WTC11 (cell line): ENCODE results near the gene GLRX2. TPM values are rescaled to one million over a fixed set of nuclear protein-coding genes. Genes with fewer than 3 reads are reported as not detected.

ENCODE experiments used
- ATAC-seq: fragments of 200-7000 bp; cut with Tn5 transposase; 2 replicates; pipeline ENCODE4 v1.10.0; 2021; ENCODE audit warnings: mild to moderate bottlenecking, moderate library complexity
- CTCF ChIA-PET: fragments of 300-600 bp; sonication (Branson Sonifier 250); formaldehyde crosslinking; loops from one replicate; lab custom pipeline; 2021; ENCODE audit warnings: antibody characterized with exemption; lab: Charles Lee
- POLR2A ChIA-PET: fragments of 350-600 bp; sonication (Branson Sonifier 250); formaldehyde crosslinking; loops from one replicate; lab custom pipeline; 2021; ENCODE audit warnings: antibody characterized with exemption; lab: Charles Lee
- DNase-seq: peaks from one replicate; pipeline ENCODE4 v3.0.0; 2021; ENCODE audit warnings: low spot score
- H3K27ac Mint-ChIP-seq: 2 replicates; pipeline ENCODE4 v1.8.0; 2021; ENCODE audit warnings: mixed read lengths
- H3K27me3 Mint-ChIP-seq: 2 replicates; pipeline ENCODE4 v1.8.0; 2021; ENCODE audit warnings: low read depth, mild to moderate bottlenecking, moderate library complexity, mixed read lengths
- H3K36me3 Mint-ChIP-seq: 2 replicates; pipeline ENCODE4 v1.8.0; 2021; ENCODE audit warnings: mixed read lengths
- H3K4me1 Mint-ChIP-seq: 2 replicates; pipeline ENCODE4 v1.8.0; 2022; ENCODE audit warnings: mixed read lengths
- H3K4me3 Mint-ChIP-seq: 2 replicates; pipeline ENCODE4 v1.8.0; 2021; ENCODE audit warnings: mild to moderate bottlenecking, moderate library complexity, mixed read lengths
- H3K9me3 Mint-ChIP-seq: 2 replicates; pipeline ENCODE4 v1.8.0; 2021; ENCODE audit warnings: mixed read lengths
- EMX1 ChIP-seq: fragments of 250-450 bp; sonication (Bioruptor Pico); IDR thresholded peaks from 2 replicates; pipeline ENCODE4 v1.8.0; 2021; ENCODE audit warnings: mild to moderate bottlenecking
- ERG ChIP-seq: fragments of 250-450 bp; sonication (Bioruptor Pico); IDR thresholded peaks from 2 replicates; pipeline ENCODE4 v1.8.0; 2021; ENCODE audit warnings: mild to moderate bottlenecking
- GRHL2 ChIP-seq: fragments of 250-450 bp; sonication (Bioruptor Pico); IDR thresholded peaks from 2 replicates; pipeline ENCODE4 v1.8.0; 2022; ENCODE audit warnings: mild to moderate bottlenecking, moderate library complexity; ENCODE audit not compliant: insufficient replicate concordance, severe bottlenecking
- HMGXB4 ChIP-seq: sonication (generic); formaldehyde crosslinking; IDR thresholded peaks from 2 replicates; pipeline ENCODE4 v1.8.1; 2023; ENCODE audit warnings: mild to moderate bottlenecking, moderate library complexity, missing genetic modification reagents
- IRF2 ChIP-seq: sonication (generic); formaldehyde crosslinking; IDR thresholded peaks from 2 replicates; pipeline ENCODE4 v1.8.0; 2022; ENCODE audit warnings: low read depth, missing genetic modification reagents, borderline replicate concordance
- KAT7 ChIP-seq: sonication (generic); formaldehyde crosslinking; IDR thresholded peaks from 2 replicates; pipeline ENCODE4 v1.8.1; 2023; ENCODE audit warnings: missing genetic modification reagents, mild to moderate bottlenecking, borderline replicate concordance
- RORB ChIP-seq: fragments of 250-450 bp; sonication (Bioruptor Pico); IDR thresholded peaks from 2 replicates; pipeline ENCODE4 v1.9.0; 2021; ENCODE audit warnings: mild to moderate bottlenecking
- TEAD1 ChIP-seq: sonication (generic); formaldehyde crosslinking; IDR thresholded peaks from 2 replicates; pipeline ENCODE4 v1.8.0; 2022; ENCODE audit warnings: mild to moderate bottlenecking, missing genetic modification reagents
- USF2 ChIP-seq: sonication (generic); formaldehyde crosslinking; IDR thresholded peaks from 2 replicates; pipeline ENCODE4 v1.8.1; 2023; ENCODE audit warnings: mild to moderate bottlenecking, missing genetic modification reagents, moderate library complexity
- ZNF263 ChIP-seq: sonication (generic); formaldehyde crosslinking; IDR thresholded peaks from 2 replicates; pipeline ENCODE4 v1.8.1; 2022; ENCODE audit warnings: low read depth, mild to moderate bottlenecking, moderate library complexity, missing genetic modification reagents
- ZNF317 ChIP-seq: sonication (generic); formaldehyde crosslinking; IDR thresholded peaks from 2 replicates; pipeline ENCODE4 v1.8.1; 2023; ENCODE audit warnings: low read depth, mild to moderate bottlenecking, moderate library complexity, missing genetic modification reagents, borderline replicate concordance
- ZNF425 ChIP-seq: fragments of 250-450 bp; sonication (Bioruptor Pico); conservative IDR thresholded peaks from 2 replicates; pipeline ENCODE4 v1.9.0; 2021; ENCODE audit warnings: mild to moderate bottlenecking
- ZNF671 ChIP-seq: fragments of 250-450 bp; sonication (Bioruptor Pico); IDR thresholded peaks from 2 replicates; pipeline ENCODE4 v1.8.0; 2021; ENCODE audit warnings: mild to moderate bottlenecking
- total RNA-seq: library from RNA; stranded (reverse); gene quantifications from 3 replicates; pipeline ENCODE4 v1.2.3, GENCODE V29; 2021
- TF ChIP-seq, protein P1 (sequence below): sonication (generic); formaldehyde crosslinking; IDR thresholded peaks from 2 replicates; pipeline ENCODE4 v1.8.1; 2023; ENCODE audit warnings: mild to moderate bottlenecking, missing genetic modification reagents, moderate library complexity
- TF ChIP-seq, protein P2 (sequence below): sonication (generic); formaldehyde crosslinking; conservative IDR thresholded peaks from 2 replicates; pipeline ENCODE4 v1.8.1; 2023; ENCODE audit warnings: mild to moderate bottlenecking, low read depth, missing genetic modification reagents, moderate library complexity
- TF ChIP-seq, protein P3 (sequence below): sonication (generic); formaldehyde crosslinking; IDR thresholded peaks from 2 replicates; pipeline ENCODE4 v1.8.0; 2022; ENCODE audit warnings: mild to moderate bottlenecking, missing genetic modification reagents

Gene GLRX2
- total RNA-seq, 1 experiment from 2014 or later = 8.4 TPM

- CTCF ChIA-PET = no interaction called here
- POLR2A ChIA-PET = interaction anchor here (0.5 kb wide), 1 partner anchor 13 kb away, joined by 7 read pairs; no protein-coding TSS in a partner anchor
Measured at GRCh38 chr1:193066606-193067005, 38.6 kb downstream of the GLRX2 start.

More at GRCh38 chr1:193066606-193067005, 38.6 kb downstream of the GLRX2 start:
- Mint-ChIP-seq H3K4me1 (peaks cover 22% of the 10 kb centered on the region), H3K27me3 (no peaks in the 10 kb centered on the region), H3K36me3 (peaks cover 5% of the 10 kb centered on the region; the same call in 1 of the 2 replicates), H3K4me3 (no peak overlapping the region), H3K9me3 (0 out of 2 replicates have a peak, but pooled peaks cover 3% of the 10 kb centered on the region), H3K27ac (peak overlapping the region; percentile 22; the same call in 1 of the 2 replicates)
- TF ChIP-seq KAT7 (CRISPR knock-in tag) (no peak), HMGXB4 (no peak), RORB (no peak), GRHL2 (CRISPR knock-in tag) (no peak), USF2 (CRISPR knock-in tag) (no peak), EMX1 (no peak), ZNF317 (CRISPR knock-in tag) (no peak), ERG (CRISPR knock-in tag) (no peak), TEAD1 (no peak), IRF2 (no peak), ZNF671 (CRISPR knock-in tag) (no peak), ZNF425 (CRISPR knock-in tag) (no peak), ZNF263 (no peak)
- TF ChIP-seq, protein P1, sequence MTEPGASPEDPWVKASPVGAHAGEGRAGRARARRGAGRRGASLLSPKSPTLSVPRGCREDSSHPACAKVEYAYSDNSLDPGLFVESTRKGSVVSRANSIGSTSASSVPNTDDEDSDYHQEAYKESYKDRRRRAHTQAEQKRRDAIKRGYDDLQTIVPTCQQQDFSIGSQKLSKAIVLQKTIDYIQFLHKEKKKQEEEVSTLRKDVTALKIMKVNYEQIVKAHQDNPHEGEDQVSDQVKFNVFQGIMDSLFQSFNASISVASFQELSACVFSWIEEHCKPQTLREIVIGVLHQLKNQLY (CRISPR knock-in tag) = no peak
- TF ChIP-seq, protein P2, sequence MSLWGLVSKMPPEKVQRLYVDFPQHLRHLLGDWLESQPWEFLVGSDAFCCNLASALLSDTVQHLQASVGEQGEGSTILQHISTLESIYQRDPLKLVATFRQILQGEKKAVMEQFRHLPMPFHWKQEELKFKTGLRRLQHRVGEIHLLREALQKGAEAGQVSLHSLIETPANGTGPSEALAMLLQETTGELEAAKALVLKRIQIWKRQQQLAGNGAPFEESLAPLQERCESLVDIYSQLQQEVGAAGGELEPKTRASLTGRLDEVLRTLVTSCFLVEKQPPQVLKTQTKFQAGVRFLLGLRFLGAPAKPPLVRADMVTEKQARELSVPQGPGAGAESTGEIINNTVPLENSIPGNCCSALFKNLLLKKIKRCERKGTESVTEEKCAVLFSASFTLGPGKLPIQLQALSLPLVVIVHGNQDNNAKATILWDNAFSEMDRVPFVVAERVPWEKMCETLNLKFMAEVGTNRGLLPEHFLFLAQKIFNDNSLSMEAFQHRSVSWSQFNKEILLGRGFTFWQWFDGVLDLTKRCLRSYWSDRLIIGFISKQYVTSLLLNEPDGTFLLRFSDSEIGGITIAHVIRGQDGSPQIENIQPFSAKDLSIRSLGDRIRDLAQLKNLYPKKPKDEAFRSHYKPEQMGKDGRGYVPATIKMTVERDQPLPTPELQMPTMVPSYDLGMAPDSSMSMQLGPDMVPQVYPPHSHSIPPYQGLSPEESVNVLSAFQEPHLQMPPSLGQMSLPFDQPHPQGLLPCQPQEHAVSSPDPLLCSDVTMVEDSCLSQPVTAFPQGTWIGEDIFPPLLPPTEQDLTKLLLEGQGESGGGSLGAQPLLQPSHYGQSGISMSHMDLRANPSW (CRISPR knock-in tag) = no peak
- TF ChIP-seq, protein P3, sequence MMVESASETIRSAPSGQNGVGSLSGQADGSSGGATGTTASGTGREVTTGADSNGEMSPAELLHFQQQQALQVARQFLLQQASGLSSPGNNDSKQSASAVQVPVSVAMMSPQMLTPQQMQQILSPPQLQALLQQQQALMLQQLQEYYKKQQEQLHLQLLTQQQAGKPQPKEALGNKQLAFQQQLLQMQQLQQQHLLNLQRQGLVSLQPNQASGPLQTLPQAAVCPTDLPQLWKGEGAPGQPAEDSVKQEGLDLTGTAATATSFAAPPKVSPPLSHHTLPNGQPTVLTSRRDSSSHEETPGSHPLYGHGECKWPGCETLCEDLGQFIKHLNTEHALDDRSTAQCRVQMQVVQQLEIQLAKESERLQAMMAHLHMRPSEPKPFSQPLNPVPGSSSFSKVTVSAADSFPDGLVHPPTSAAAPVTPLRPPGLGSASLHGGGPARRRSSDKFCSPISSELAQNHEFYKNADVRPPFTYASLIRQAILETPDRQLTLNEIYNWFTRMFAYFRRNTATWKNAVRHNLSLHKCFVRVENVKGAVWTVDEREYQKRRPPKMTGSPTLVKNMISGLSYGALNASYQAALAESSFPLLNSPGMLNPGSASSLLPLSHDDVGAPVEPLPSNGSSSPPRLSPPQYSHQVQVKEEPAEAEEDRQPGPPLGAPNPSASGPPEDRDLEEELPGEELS (CRISPR knock-in tag) = no peak
- no peak for DNase-seq
- ATAC-seq = no peak
